SK-N-SH (cell line): ENCODE data around the gene NFIX.

ENCODE experiments used
- CHD2 ChIP-seq: fragments of 150-350 bp; IDR thresholded peaks from 2 replicates; pipeline ENCODE4 v1.6.1; 2018; ENCODE audit warnings: low read length; ENCODE audit not compliant: partially characterized antibody
- EP300 ChIP-seq, 2 experiments: IDR thresholded peaks; 2 replicates each; pipeline versions ENCODE4 v1.4.0 to v1.6.1; 2012; ENCODE audit warnings: borderline replicate concordance in 1 of 2, low read depth in 1 of 2, low read length in 1 of 2
- EZH2phosphoT487 ChIP-seq: fragments of 200-600 bp; sonication (generic); IDR thresholded peaks from 2 replicates; pipeline ENCODE4 v1.6.1; 2017; ENCODE audit warnings: low read depth, mixed run types, mild to moderate bottlenecking, antibody characterized with exemption, moderate library complexity, borderline replicate concordance
- GABPA ChIP-seq: IDR thresholded peaks from 2 replicates; pipeline ENCODE4 v1.4.0; 2012; ENCODE audit warnings: low read depth, mild to moderate bottlenecking
- MXI1 ChIP-seq: IDR thresholded peaks from 2 replicates; pipeline ENCODE4 v1.6.1; 2012; ENCODE audit warnings: mild to moderate bottlenecking, low read depth, low read length, improper control_type of control experiment
- NRF1 ChIP-seq: IDR thresholded peaks from 2 replicates; pipeline ENCODE4 v1.6.1; 2012; ENCODE audit warnings: low read depth, mild to moderate bottlenecking, low read length
- POLR2AphosphoS5 ChIP-seq: IDR thresholded peaks from 2 replicates; pipeline ENCODE4 v1.6.1; 2012; ENCODE audit warnings: low read depth, low read length
- SIN3A ChIP-seq: IDR thresholded peaks from 2 replicates; pipeline ENCODE4 v1.6.1; 2012; ENCODE audit warnings: low read depth, mild to moderate bottlenecking, low read length, moderate library complexity, borderline replicate concordance
- TEAD4 ChIP-seq: IDR thresholded peaks from 2 replicates; pipeline ENCODE4 v1.4.0; 2012; ENCODE audit warnings: mild to moderate bottlenecking, borderline replicate concordance; ENCODE audit not compliant: insufficient read depth
- YY1 ChIP-seq: IDR thresholded peaks from 2 replicates; pipeline ENCODE4 v1.4.0; 2012; ENCODE audit warnings: low read depth, mild to moderate bottlenecking
- TF ChIP-seq, protein P1 (sequence below): fragments of 200-600 bp; sonication (generic); IDR thresholded peaks from 2 replicates; pipeline ENCODE4 v1.6.1; 2017; ENCODE audit warnings: antibody characterized with exemption, mild to moderate bottlenecking, moderate library complexity
- TF ChIP-seq, protein P2 (sequence below): fragments of 150-350 bp; IDR thresholded peaks from 2 replicates; pipeline ENCODE4 v1.6.1; 2017; ENCODE audit warnings: antibody characterized with exemption, low read length, low read depth, borderline replicate concordance
- TF ChIP-seq, protein P3 (sequence below): IDR thresholded peaks from 2 replicates; pipeline ENCODE4 v1.4.0; 2012; ENCODE audit warnings: low read depth

DNA sequence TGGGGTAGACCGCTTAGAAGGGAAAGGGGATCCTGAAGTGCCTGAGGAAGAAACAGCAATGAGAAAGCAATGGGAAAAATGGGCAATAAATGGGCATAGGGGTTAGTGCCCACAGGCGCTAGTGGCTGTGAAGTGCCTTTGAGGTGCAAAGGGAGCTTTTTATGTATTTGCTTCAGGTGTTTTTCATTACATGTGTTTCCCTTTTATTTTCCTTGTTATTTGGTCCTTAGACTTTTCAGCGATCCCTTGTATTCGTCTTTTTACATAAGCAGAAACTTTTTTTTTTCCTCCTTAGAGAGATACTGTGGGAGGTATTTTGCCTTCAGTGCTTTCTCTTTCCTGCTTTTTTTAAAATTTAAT, 19.6 kb downstream of the NFIX start:
- no peak for TF ChIP-seq TEAD4
- TF ChIP-seq, protein P1, sequence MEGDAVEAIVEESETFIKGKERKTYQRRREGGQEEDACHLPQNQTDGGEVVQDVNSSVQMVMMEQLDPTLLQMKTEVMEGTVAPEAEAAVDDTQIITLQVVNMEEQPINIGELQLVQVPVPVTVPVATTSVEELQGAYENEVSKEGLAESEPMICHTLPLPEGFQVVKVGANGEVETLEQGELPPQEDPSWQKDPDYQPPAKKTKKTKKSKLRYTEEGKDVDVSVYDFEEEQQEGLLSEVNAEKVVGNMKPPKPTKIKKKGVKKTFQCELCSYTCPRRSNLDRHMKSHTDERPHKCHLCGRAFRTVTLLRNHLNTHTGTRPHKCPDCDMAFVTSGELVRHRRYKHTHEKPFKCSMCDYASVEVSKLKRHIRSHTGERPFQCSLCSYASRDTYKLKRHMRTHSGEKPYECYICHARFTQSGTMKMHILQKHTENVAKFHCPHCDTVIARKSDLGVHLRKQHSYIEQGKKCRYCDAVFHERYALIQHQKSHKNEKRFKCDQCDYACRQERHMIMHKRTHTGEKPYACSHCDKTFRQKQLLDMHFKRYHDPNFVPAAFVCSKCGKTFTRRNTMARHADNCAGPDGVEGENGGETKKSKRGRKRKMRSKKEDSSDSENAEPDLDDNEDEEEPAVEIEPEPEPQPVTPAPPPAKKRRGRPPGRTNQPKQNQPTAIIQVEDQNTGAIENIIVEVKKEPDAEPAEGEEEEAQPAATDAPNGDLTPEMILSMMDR = no peak
- TF ChIP-seq EZH2phosphoT487 = no peak
- TF ChIP-seq EP300 (IDR thresholded peaks at IDR 0.05; ENCODE audit: borderline replicate concordance in 1 of 2, low read depth in 1 of 2, low read length in 1 of 2) = no peak
- no peak for TF ChIP-seq MXI1
- TF ChIP-seq POLR2AphosphoS5 = no peak
- TF ChIP-seq GABPA = no peak
- TF ChIP-seq NRF1 = no peak
- no peak for TF ChIP-seq SIN3A
- TF ChIP-seq, protein P2, sequence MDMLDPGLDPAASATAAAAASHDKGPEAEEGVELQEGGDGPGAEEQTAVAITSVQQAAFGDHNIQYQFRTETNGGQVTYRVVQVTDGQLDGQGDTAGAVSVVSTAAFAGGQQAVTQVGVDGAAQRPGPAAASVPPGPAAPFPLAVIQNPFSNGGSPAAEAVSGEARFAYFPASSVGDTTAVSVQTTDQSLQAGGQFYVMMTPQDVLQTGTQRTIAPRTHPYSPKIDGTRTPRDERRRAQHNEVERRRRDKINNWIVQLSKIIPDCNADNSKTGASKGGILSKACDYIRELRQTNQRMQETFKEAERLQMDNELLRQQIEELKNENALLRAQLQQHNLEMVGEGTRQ = no peak
- TF ChIP-seq, protein P3, sequence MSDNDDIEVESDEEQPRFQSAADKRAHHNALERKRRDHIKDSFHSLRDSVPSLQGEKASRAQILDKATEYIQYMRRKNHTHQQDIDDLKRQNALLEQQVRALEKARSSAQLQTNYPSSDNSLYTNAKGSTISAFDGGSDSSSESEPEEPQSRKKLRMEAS = no peak
- TF ChIP-seq CHD2 = no peak
- TF ChIP-seq YY1 = no peak
